C1 segment of cervical spinal cord (tissue), 14 donors: ENCODE data around the gene ZNF274.
"Not testable (repeated sequence)": the region's sequence is repeated elsewhere in the genome, so short reads cannot be mapped to it uniquely, and the experiment has no call there.

Experiments used
- DNase-seq, 14 donors: peaks; one replicate each; lab custom pipeline; 2025; lab: John Stamatoyannopoulos, UW

Gene ZNF274

DNA sequence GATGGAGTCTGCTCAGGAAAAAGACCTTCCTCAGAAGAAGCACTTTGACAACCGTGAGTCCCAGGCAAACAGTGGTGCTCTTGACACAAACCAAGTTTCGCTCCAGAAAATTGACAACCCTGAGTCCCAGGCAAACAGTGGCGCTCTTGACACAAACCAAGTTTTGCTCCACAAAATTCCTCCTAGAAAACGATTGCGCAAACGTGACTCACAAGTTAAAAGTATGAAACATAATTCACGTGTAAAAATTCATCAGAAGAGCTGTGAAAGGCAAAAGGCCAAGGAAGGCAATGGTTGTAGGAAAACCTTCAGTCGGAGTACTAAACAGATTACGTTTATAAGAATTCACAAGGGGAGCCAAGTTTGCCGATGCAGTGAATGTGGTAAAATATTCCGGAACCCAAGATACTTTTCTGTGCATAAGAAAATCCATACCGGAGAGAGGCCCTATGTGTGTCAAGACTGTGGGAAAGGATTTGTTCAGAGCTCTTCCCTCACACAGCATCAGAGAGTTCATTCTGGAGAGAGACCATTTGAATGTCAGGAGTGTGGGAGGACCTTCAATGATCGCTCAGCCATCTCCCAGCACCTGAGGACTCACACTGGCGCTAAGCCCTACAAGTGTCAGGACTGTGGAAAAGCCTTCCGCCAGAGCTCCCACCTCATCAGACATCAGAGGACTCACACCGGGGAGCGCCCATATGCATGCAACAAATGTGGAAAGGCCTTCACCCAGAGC, 29.6 kb downstream of the ZNF274 start:
- no peak for DNase-seq

DNA sequence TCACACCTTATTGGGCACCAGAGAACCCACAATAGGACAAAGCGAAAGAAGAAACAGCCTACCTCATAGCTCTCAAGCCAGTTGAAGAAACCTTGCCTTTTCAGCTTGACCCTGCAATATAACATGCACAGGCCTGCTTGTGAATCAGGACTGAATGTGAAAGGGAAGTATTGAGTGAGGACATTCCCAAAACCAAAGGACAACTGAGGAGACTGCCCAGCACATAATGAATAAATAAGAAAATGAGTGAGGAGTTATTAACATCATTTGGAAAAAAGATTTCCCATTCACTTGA, 30.2 kb downstream of the ZNF274 start:
- DNase-seq = no peak

DNA sequence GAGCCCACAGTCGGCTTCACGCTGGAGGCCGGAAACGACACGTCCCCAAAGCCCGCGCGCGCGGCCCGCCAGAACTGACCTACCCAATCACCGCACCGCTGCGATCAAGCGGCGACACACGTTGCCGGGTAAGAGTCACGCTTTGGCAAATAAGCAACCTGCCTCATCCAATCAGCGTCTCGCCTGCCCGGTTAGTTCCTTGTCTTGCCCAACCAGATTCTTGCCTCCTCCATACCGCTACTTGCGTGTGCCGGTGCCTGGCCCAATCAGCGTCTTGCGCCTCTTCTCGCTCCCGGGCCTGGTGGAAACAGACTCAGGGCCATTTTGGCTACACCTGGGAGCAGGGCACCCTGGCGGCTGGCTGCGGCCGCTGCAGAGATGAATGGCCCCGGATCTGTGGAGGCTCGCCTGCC, 34.2 kb downstream of the ZNF274 start:
- DNase-seq = no peak

DNA sequence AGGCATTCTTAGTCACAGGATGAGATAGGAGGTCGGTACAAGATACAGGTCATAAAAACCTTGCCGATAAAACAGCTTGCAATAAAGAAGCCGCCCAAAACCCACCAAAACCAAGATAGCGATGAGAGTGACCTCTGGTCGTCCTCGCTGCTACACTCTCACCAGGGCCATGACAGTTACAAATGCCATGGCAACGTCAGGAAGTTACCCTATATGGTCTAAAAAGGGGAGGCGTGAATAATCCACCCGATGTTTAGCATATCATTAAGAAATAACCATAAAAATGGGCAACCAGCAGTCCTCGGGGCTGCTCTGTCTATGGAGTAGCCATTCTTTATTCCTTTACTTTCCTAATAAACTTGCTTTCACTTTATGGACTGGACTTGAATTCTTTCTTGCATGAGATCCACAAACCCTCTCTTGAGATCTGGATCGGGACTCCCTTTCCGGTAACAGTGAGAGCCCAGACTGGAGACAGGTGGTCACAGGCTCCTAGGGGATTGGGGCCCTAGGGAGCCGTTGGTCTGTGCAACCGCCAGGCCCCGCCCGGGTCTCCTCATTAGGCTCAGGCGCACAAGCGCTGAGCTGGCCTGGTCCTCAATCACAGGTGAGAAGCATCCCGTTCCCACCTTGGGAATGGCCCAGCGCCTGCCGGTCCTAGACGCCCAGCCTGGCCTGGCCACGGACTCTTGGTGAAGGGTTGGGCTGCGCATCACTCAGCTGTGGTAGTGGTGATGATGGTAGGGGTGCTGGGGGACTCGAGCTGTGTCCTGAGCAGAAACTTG, 34.9 kb downstream of the ZNF274 start:
- DNase-seq = no peak

DNA sequence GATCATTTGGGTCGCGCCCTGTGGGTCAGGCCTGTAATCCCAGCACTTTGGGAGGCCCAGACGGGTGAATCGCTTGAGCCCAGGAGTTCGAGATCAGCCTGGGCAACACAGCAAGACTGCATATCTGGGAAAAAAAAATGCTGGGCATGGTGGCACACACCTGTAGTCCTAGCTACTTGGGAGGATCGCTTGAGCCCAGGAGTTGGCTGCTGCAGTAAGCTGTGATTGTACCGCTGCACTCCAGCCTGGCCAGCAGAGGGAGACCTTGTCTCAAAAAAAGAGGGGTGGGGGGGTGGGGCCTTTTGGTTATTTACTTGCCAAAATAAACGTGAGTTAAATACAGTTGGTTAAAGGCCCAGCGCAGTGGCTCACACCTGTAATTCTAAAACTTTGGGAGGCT, 36.0 kb downstream of the ZNF274 start:
- no peak for DNase-seq

DNA sequence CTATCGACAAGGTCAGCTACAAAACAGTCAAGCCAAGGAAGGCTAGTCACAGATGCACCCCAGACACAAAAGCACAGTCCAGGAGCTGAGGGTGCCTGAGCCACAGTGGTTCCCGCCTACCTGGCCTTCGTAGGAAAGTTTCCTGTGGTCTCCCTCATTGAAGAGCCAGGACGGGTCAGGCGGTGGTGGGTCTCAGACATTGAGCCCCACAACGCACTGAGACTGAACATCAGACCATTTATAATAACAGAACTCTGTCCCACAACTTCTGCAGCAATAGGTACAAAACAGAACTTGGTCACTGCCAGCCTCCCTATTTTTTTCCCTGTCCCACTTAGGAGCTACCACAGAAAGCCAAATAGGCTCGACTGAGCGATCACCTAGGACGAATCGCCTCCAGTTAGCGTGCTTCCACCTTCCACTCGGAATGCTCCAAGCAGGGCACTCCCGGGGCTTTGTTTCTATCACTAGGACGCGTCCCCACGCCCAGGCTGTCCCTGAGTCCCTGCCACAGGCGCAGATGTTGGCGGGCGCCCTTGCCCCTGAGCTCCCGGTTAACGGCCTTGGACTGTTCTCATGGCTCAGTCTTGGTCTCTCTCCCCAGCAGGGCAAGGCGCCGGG, 45.2 kb downstream of the ZNF274 start:
- no peak for DNase-seq

DNA sequence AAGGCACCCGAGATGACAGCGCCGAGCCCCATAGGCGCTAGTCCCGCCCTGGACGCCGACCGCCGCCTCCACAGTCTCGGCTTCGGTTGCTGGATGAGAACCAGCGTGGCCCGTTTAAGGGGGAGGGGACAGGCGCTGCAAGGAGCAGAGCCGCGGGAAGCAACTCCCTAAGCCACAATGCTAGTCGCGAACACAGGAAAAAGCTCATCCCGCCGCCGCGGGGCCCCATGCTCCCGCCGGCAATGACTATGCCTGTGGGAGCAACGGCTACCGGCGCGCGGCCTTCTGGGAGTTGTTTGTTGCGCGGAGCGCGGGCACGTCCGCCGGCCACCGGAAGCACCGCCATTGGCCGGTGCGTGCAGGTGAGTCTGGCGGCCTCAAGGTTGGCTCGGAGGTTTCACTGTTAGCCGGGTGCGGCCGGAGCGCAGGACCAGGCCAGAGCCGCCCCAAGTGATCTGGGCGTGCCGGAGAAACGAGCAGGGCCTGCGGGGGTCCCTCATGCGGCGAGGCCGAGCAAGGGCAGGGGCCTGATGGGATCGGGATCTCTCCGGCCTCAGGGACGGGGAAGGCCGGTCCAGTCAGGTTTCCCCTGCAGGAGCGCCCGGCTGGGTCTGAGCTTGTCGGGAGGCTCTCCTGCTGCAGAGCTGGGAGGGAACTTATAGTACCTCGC, 45.9 kb downstream of the ZNF274 start, which contains the start of gene ZNF544:
TSS of gene ZNF544 (plus strand) at position 330 of the 670 bp plus-strand sequence. CDS start 15,110 bp downstream, outside the sequence.
- peak; percentile 11 to 81 (median 42) for DNase-seq

DNA sequence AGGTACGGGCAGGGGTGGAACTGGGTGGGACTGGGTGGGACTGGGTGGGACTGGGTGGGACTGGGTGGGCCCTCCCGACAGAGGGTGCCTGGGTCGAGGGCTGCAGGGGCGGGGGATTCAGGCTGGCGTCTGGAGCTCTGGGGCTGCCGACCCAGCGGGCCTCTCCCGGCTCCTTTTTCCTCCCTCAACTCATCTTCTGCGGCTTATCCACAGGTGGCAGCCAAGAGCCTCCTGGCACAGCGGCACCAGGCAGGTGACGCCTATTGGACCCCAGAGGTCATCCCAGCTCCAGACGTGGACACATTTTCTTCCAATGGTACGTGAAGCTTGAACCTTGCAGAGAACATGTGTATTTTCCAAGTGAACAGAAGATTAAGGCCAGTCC, 46.4 kb downstream of the ZNF274 start:
- peak in 6 of 14 donors; percentile 7 to 67 (median 26) for DNase-seq

DNA sequence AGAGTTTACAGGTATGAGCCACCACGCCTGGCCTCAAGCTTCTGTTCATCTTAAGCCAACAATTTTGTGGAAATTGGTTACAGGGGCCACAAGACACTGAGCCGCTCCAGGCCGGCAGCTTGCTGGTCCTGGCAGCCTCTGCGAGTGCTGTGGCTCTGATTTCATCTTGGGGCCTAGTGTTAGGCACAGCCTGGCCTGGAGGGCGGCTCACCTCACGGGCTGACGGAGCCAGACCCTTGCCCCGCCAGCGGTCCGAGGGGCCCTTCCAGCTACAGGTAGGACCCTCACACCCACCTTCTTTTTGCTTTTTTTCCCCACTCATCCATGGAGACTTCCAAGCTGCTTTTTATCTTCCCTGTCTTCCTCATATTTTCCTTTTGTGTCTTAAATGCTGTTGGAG, 54.5 kb downstream of the ZNF274 start:
- DNase-seq = no peak

DNA sequence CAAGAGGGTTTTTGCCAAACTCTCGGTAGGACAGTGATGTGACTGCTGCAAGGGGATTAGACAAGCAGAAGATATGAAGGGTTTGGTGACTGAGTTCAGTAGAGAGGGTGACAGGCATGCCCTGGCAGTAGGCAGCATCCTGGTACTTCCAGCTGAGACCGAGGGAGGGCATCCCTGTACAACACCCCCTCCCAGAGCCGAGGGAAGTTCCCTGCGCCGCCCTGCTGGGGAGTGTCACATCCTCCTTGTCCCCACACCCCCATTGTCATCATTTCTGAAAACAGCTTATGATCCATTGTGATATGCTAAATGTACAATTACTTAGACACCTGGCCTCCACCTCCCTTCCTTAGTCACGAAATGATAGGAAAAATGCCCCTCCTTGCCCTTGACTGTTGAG, 60.5 kb downstream of the ZNF274 start:
- DNase-seq = no peak

DNA sequence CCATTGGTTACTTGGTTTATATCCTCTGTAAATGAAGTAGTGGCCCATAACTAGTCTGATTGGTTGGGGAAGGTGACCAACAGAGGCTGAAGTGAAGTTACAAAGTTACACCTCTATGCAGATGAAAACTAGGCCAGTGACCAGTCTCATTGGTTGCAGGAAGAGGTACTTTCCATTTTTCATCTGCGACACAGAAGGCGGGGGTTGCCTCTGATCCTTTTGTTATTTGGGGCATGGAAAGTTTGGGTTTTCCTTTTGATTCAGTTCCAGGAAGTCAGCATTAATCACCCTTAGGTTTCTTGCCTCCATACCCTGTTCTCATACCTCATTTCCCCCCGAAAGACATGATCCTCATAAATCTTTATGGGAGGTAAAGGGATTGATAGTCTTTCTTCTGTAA, 66.0 kb downstream of the ZNF274 start:
- no peak for DNase-seq

DNA sequence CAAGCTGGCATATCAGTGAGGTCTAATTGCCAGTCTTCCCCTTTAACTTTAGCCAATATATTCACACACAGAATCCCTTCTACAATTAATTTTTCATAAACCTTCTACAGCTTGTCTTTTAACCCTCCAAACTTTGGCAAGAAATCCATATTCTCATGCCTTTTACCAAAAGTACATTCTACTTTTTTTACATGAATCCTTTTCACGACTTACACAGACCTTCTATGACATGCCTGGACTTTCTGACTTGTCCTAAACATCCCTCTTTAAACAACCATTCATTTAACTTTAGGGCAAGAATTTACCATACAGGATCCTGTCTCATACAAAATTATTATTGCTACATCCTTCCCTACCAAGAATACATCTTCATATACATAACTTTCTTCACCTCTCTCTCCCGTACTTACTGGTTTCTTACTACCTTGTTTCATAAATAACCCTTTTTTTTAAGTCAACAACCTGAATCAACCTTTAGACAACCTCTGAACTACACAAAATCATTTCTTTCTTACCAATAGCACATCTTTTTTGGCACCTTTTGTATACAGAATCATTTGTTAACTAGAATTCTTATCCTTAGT, 69.3 kb downstream of the ZNF274 start:
- no peak for DNase-seq

DNA sequence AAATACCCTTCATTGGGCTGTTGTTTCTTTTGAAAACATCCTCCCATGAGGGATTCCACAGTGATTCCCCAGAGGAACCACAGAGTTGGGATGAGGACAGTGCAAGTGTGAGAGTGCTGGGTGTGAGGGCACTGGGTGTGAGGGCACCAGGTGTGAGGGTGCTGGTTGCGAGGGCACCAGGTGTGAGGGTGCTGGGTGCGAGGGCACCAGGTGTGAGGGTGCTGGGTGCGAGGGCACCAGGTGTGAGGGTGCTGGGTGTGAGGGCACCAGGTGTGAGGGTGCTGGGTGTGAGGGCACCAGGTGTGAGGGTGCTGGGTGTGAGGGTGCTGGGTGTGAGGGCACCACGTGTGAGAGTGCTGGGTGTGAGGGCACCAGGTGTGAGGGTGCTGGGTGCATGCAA, 75.4 kb downstream of the ZNF274 start:
- not testable (repeated sequence) for DNase-seq

DNA sequence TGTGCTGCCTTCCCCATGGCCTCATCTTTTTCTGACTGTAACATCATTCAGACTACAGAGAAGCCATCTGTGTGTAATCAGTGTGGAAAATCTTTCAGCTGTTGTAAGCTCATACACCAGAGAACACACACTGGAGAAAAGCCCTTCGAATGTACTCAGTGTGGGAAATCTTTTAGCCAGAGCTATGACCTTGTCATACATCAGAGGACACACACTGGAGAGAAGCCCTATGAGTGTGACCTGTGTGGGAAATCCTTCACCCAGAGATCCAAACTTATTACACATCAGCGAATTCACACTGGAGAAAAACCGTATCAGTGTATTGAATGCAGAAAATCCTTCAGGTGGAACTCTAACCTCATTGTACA, 78.7 kb downstream of the ZNF274 start:
- no peak for DNase-seq

DNA sequence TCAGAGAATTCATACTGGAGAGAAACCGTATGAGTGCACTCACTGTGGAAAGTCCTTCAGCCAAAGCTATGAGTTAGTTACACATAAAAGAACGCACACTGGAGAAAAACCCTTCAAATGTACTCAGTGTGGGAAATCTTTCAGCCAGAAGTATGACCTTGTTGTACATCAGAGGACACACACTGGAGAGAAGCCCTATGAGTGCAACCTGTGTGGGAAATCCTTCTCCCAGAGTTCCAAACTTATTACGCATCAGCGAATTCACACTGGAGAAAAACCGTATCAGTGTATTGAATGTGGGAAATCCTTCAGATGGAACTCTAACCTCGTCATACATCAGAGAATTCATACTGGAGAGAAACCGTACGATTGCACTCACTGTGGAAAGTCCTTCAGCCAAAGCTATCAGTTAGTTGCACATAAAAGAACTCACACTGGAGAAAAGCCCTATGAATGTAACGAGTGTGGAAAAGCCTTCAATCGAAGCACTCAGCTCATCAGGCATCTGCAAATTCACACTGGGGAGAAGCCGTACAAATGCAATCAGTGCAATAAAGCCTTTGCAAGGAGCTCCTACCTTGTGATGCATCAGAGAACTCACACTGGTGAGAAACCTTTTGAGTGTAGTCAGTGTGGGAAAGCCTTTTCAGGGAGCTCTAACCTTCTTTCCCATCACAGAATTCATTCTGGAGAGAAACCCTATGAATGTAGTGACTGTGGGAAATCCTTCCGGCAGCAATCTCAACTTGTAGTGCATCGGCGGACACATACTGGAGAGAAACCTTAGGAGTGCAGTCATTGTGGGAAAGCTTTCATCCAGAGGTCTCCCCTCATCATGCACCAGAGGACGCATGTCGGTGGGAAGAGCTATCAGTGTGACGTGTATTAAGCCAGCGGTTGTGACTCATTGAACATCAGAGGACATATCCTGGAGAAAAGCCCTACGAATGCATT, 79.4 kb downstream of the ZNF274 start:
- no peak for DNase-seq

DNA sequence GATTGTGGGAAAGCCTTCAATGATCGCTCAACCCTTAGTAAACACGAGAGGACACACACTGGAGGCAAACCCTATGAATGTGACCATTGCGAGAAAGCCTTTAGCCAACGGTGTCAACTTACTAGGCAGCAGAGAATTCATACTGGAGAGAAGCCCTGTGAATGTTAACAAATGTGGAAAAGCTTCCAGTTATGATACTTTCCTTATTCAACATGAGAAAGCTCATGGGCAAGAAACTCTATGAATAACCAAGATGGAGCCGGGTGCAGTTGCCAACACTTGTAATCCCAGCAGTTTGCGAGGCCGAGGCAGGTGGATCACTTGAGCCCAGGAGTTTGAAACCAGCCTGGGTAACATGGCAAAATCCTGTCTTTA, 80.0 kb downstream of the ZNF274 start:
- DNase-seq = no peak
